HepG2 (cell line): ENCODE data around the gene UROS. TPM values are rescaled to one million over a fixed set of nuclear protein-coding genes. Genes with fewer than 3 reads are reported as not detected.

Experiments used
- CBX2 ChIP-seq, 2 experiments: fragments of 200-600 bp in 1 of 2; sonication (generic); formaldehyde crosslinking in 1 of 2; IDR thresholded peaks; 2 replicates each; pipeline versions ENCODE4 v1.7.0 to v1.8.1; 2018 to 2022; ENCODE audit warnings: low read depth in 2 of 2, low read length in 1 of 2, mild to moderate bottlenecking in 1 of 2, missing genetic modification reagents in 1 of 2
- CENPBD1 ChIP-seq: sonication (generic); formaldehyde crosslinking; IDR thresholded peaks from 2 replicates; pipeline ENCODE4 v1.8.0; 2022; ENCODE audit warnings: missing genetic modification reagents, low read depth, mild to moderate bottlenecking, borderline replicate concordance
- ETV6 ChIP-seq: sonication (generic); formaldehyde crosslinking; conservative IDR thresholded peaks from 2 replicates; pipeline ENCODE4 v1.4.0; 2020; ENCODE audit warnings: missing genetic modification reagents
- FOXJ3 ChIP-seq: sonication (generic); formaldehyde crosslinking; IDR thresholded peaks from 2 replicates; pipeline ENCODE4 v1.4.0; 2020; ENCODE audit warnings: missing genetic modification reagents, mild to moderate bottlenecking, borderline replicate concordance
- IKZF5 ChIP-seq: IDR thresholded peaks from 2 replicates; pipeline ENCODE4 v1.6.1; 2018; ENCODE audit warnings: missing genetic modification reagents, mild to moderate bottlenecking, missing compliant biosample characterization
- KLF6 ChIP-seq: IDR thresholded peaks from 2 replicates; pipeline ENCODE4 v1.8.0; 2016; ENCODE audit warnings: missing biosample characterization, missing genetic modification reagents
- NBN ChIP-seq: fragments of 450-650 bp; conservative IDR thresholded peaks from 2 replicates; pipeline ENCODE4 v1.6.1; 2017
- NR2F6 ChIP-seq, 2 experiments: IDR thresholded peaks; 2 replicates each; pipeline ENCODE4 v1.6.1; 2016; ENCODE audit warnings: antibody characterized with exemption in 1 of 2, mild to moderate bottlenecking in 1 of 2
- PHF8 ChIP-seq: sonication (generic); formaldehyde crosslinking; IDR thresholded peaks from 2 replicates; pipeline ENCODE4 v1.5.0; 2020; ENCODE audit warnings: missing genetic modification reagents
- POGK ChIP-seq: sonication (generic); formaldehyde crosslinking; conservative IDR thresholded peaks from 2 replicates; pipeline ENCODE4 v1.8.0; 2022; ENCODE audit warnings: mild to moderate bottlenecking, moderate library complexity, missing genetic modification reagents
- SALL1 ChIP-seq: sonication (generic); formaldehyde crosslinking; IDR thresholded peaks from 2 replicates; pipeline ENCODE4 v1.8.0; 2022; ENCODE audit warnings: mild to moderate bottlenecking, missing genetic modification reagents
- SCMH1 ChIP-seq: sonication (generic); formaldehyde crosslinking; IDR thresholded peaks from 2 replicates; pipeline ENCODE4 v1.9.0; 2021; ENCODE audit warnings: missing genetic modification reagents, mild to moderate bottlenecking, borderline replicate concordance
- SRY ChIP-seq: sonication (generic); formaldehyde crosslinking; IDR thresholded peaks from 2 replicates; pipeline ENCODE4 v1.8.0; 2022; ENCODE audit warnings: mild to moderate bottlenecking, missing genetic modification reagents
- ZBTB21 ChIP-seq: sonication (generic); formaldehyde crosslinking; IDR thresholded peaks from 2 replicates; pipeline ENCODE4 v1.4.0; 2020; ENCODE audit warnings: missing genetic modification reagents
- ZBTB8A ChIP-seq: sonication (generic); formaldehyde crosslinking; IDR thresholded peaks from 2 replicates; pipeline ENCODE4 v1.4.0; 2020; ENCODE audit warnings: mild to moderate bottlenecking, low read depth, missing genetic modification reagents, borderline replicate concordance
- ZFP36 ChIP-seq: fragments of 150-350 bp; IDR thresholded peaks from 2 replicates; pipeline ENCODE4 v1.6.1; 2018; ENCODE audit warnings: borderline replicate concordance, low read length, low read depth; ENCODE audit not compliant: partially characterized antibody
- ZFX ChIP-seq: sonication (generic); formaldehyde crosslinking; IDR thresholded peaks from 2 replicates; pipeline ENCODE4 v1.4.0; 2020; ENCODE audit warnings: mild to moderate bottlenecking, low read depth, missing genetic modification reagents, moderate library complexity
- ZNF101 ChIP-seq: sonication (generic); formaldehyde crosslinking; IDR thresholded peaks from 2 replicates; pipeline ENCODE4 v1.4.0; 2020; ENCODE audit warnings: mild to moderate bottlenecking, low read depth, missing genetic modification reagents, borderline replicate concordance
- ZNF18 ChIP-seq: sonication (generic); formaldehyde crosslinking; IDR thresholded peaks from 2 replicates; pipeline ENCODE4 v1.8.0; 2022; ENCODE audit warnings: mild to moderate bottlenecking, missing genetic modification reagents; ENCODE audit not compliant: insufficient replicate concordance
- ZNF326 ChIP-seq: sonication (generic); formaldehyde crosslinking; IDR thresholded peaks from 2 replicates; pipeline ENCODE4 v1.4.0; 2020; ENCODE audit warnings: missing genetic modification reagents, borderline replicate concordance
- ZNF577 ChIP-seq: sonication (generic); formaldehyde crosslinking; IDR thresholded peaks from 2 replicates; pipeline ENCODE4 v1.4.0; 2020; ENCODE audit warnings: mild to moderate bottlenecking, low read depth, missing genetic modification reagents, borderline replicate concordance
- ZNF614 ChIP-seq: IDR thresholded peaks from 2 replicates; pipeline ENCODE4 v1.6.1; 2018; ENCODE audit warnings: missing biosample characterization, missing genetic modification reagents, inconsistent platforms, borderline replicate concordance
- ZNF75D ChIP-seq: sonication (generic); formaldehyde crosslinking; IDR thresholded peaks from 2 replicates; pipeline ENCODE4 v1.8.1; 2023; ENCODE audit warnings: missing genetic modification reagents, mild to moderate bottlenecking, borderline replicate concordance
- ZZZ3 ChIP-seq: sonication (generic); formaldehyde crosslinking; IDR thresholded peaks from 2 replicates; pipeline ENCODE4 v1.4.0; 2020; ENCODE audit warnings: missing genetic modification reagents, mild to moderate bottlenecking, borderline replicate concordance
- polyA plus RNA-seq, 8 experiments: library from polyadenylated mRNA; depleted of rRNA in 3 of 8; stranded (reverse) in 7 of 8; unstranded in 1 of 8; fragments of >200 nt; fragmentation: Illumina TruSeq in 4 of 8; extraction: Trizol in 4 of 8; gene quantifications; 2 replicates each; pipeline versions ENCODE4 v1.2.1 to v1.2.3, GENCODE V29; 2011 to 2016; ENCODE audit warnings: low read depth in 4 of 8, missing spikeins in 1 of 8, mixed read lengths in 1 of 8; ENCODE audit not compliant: insufficient read depth in 1 of 8
- total RNA-seq, 5 experiments: library from RNA; depleted of rRNA; stranded (reverse); fragments of >200 nt; fragmentation: Illumina TruSeq; extraction: Trizol; gene quantifications; 2 replicates each; pipeline ENCODE4 v1.2.3, GENCODE V29; 2016; ENCODE audit warnings: low read depth in 1 of 5

Gene UROS
- total and polyA plus RNA-seq, 2 of the 13 experiments (the other 11 are each of a cell fraction or from before 2014, with no cell fraction given) = 14.8 to 49.9 TPM

GRCh38 chr10:125792342-125793300, 30.4 kb downstream of the UROS start (continued):
- TF ChIP-seq ZFX (peak; percentile 73), ZNF18 (no peak), ZFP36 (no peak), FOXJ3 (CRISPR knock-in tag) (peak; percentile 90; the same call in 1 of the 2 replicates), ZNF75D (CRISPR knock-in tag) (no peak), ETV6 (no peak), ZBTB21 (no peak; the same call in 1 of the 2 replicates), ZNF577 (no peak), CENPBD1 (no peak), POGK (peak; percentile 72), SALL1 (CRISPR knock-in tag) (peak; percentile 95), ZNF101 (CRISPR knock-in tag) (no peak), SRY (0 out of 2 replicates have a peak, but pooled peaks have one; percentile 33), ZZZ3 (CRISPR knock-in tag) (no peak), KLF6 (CRISPR knock-in tag) (peak; percentile 72; the same call in 1 of the 2 replicates), SCMH1 (CRISPR knock-in tag) (no peak), ZBTB8A (CRISPR knock-in tag) (no peak), NBN (no peak), NR2F6 (IDR thresholded peaks at IDR 0.05) (peak; percentile 96), NR2F6 (CRISPR knock-in tag; IDR thresholded peaks at IDR 0.05) (peak; percentile 97), PHF8 (peak; percentile 54), ZNF326 (CRISPR knock-in tag) (no peak), ZNF614 (CRISPR knock-in tag) (peak; percentile 97), IKZF5 (CRISPR knock-in tag) (peak; percentile 92; the same call in 1 of the 2 replicates), CBX2 (IDR thresholded peaks at IDR 0.05; ENCODE audit: low read depth, low read length) (no peak), CBX2 (CRISPR knock-in tag; IDR thresholded peaks at IDR 0.05; ENCODE audit: low read depth) (no peak)
